Lower lobe of right lung (tissue), 2 donors: Measurements from ENCODE around the gene C7. TPM values are rescaled to one million over a fixed set of nuclear protein-coding genes. Genes with fewer than 3 reads are reported as not detected.

Experiments
- ATAC-seq, 2 donors: fragments of 200-7000 bp; cut with Tn5 transposase; one replicate each; pipeline ENCODE4 v1.9.1; 2020 to 2022; ENCODE audit warnings: mild to moderate bottlenecking in 2 of 2, moderate library complexity in 2 of 2
- DNase-seq: peaks from one replicate; pipeline ENCODE4 v3.0.0-alpha.2; 2020
- H3K27ac ChIP-seq: fragments of 200-600 bp; one replicate; pipeline ENCODE4 v1.8.0; 2022
- H3K27me3 ChIP-seq: fragments of 200-600 bp; one replicate; pipeline ENCODE4 v1.8.0; 2022; ENCODE audit warnings: low read depth
- H3K36me3 ChIP-seq: fragments of 200-600 bp; one replicate; pipeline ENCODE4 v1.8.0; 2022; ENCODE audit warnings: mild to moderate bottlenecking
- H3K4me1 ChIP-seq: fragments of 200-600 bp; one replicate; pipeline ENCODE4 v1.8.0; 2022
- H3K4me3 ChIP-seq: fragments of 200-600 bp; one replicate; pipeline ENCODE4 v1.8.0; 2022; ENCODE audit warnings: mild to moderate bottlenecking
- H3K9me3 ChIP-seq: fragments of 200-600 bp; one replicate; pipeline ENCODE4 v1.8.0; 2022
- CTCF ChIP-seq: fragments of 200-600 bp; IDR thresholded peaks from one replicate; pipeline ENCODE4 v1.8.0; 2022; ENCODE audit warnings: antibody characterized with exemption, mild to moderate bottlenecking
- intact Hi-C: fragments of 100-400 bp; cut with DNase I; formaldehyde crosslinking; loops from one replicate; pipeline ENCODE4 v1.11.0; 2022
- total RNA-seq: library from RNA; stranded (reverse); fragmentation: NEBNext Ultra II Directional; extraction: Animal tissue kit (Norgen Biotek cat#: 25700); gene quantifications from one replicate; pipeline ENCODE4 v1.2.1, GENCODE V29; 2021
- donor health status: DM: no; HTN: yes; CAD: no; lungs with severe emphysema.

Gene C7
- total RNA-seq, 1 donor from 2014 or later: 237 TPM

GRCh38 chr5:40976836-40977235 is 67.5 kb downstream of the C7 start:
- intact Hi-C loops: no loop called here
- H3K27ac ChIP-seq: no peak overlapping the region
- TF ChIP-seq CTCF: no peak
- DNase-seq (no peak), ATAC-seq (no peak)
- H3K4me1 ChIP-seq: no peaks in the 10 kb centered on the region
- H3K9me3 ChIP-seq: no peaks in the 10 kb centered on the region
- H3K4me3 ChIP-seq: no peak overlapping the region
- no peaks in the 10 kb centered on the region for H3K36me3 ChIP-seq
- no peaks in the 10 kb centered on the region for H3K27me3 ChIP-seq

- Histone ChIP-seq H3K4me1 (no peaks in the 10 kb centered on the region), H3K9me3 (no peaks in the 10 kb centered on the region), H3K4me3 (no peak overlapping the region), H3K36me3 (no peaks in the 10 kb centered on the region), H3K27me3 (no peaks in the 10 kb centered on the region), H3K27ac (no peak overlapping the region)
- TF ChIP-seq CTCF: no peak
- ATAC-seq (peak; percentile 14 to 41), DNase-seq (no peak)
- intact Hi-C loops: no loop called here
Measured at GRCh38 chr5:40981420-40981819, 72.1 kb downstream of the C7 start.

GRCh38 chr5:40983781-40984180 is 74.5 kb downstream of the C7 start:
- no peak for TF ChIP-seq CTCF
- Histone ChIP-seq H3K27me3 (no peaks in the 10 kb centered on the region), H3K27ac (no peak overlapping the region), H3K36me3 (no peaks in the 10 kb centered on the region), H3K4me1 (no peaks in the 10 kb centered on the region), H3K4me3 (no peak overlapping the region), H3K9me3 (no peaks in the 10 kb centered on the region)
- DNase-seq: no peak
- ATAC-seq: no peak
- intact Hi-C loops: no loop called here

GRCh38 chr5:40984884-40985283 is 75.6 kb downstream of the C7 start:
- ATAC-seq (no peak), DNase-seq (no peak)
- no peaks in the 10 kb centered on the region for H3K9me3 ChIP-seq
- intact Hi-C loops: no loop called here
- TF ChIP-seq CTCF: no peak
- peaks cover under 1% of the 10 kb centered on the region for H3K4me1 ChIP-seq
- no peak overlapping the region for H3K27ac ChIP-seq
- H3K27me3 ChIP-seq: no peaks in the 10 kb centered on the region
- no peak overlapping the region for H3K4me3 ChIP-seq
- H3K36me3 ChIP-seq: no peaks in the 10 kb centered on the region

- DNase-seq (no peak), ATAC-seq (no peak)
- Histone ChIP-seq H3K36me3 (no peaks in the 10 kb centered on the region), H3K4me3 (no peak overlapping the region), H3K27ac (no peak overlapping the region), H3K9me3 (no peaks in the 10 kb centered on the region), H3K27me3 (no peaks in the 10 kb centered on the region), H3K4me1 (peaks cover 7% of the 10 kb centered on the region)
- no peak for TF ChIP-seq CTCF
- intact Hi-C loops: no loop called here
Measured at GRCh38 chr5:40985501-40985900, 76.2 kb downstream of the C7 start.

GRCh38 chr5:40986666-40987065 is 77.4 kb downstream of the C7 start:
- no peaks in the 10 kb centered on the region for H3K36me3 ChIP-seq
- no peak for ATAC-seq
- no peak for DNase-seq
- TF ChIP-seq CTCF: no peak
- H3K27me3 ChIP-seq: no peaks in the 10 kb centered on the region
- H3K9me3 ChIP-seq: no peaks in the 10 kb centered on the region
- no peak overlapping the region for H3K4me3 ChIP-seq
- peaks cover 14% of the 10 kb centered on the region for H3K4me1 ChIP-seq
- H3K27ac ChIP-seq: no peak overlapping the region
- intact Hi-C loops: no loop called here
